Ishikawa (cell line): ENCODE data around the gene MUSTN1.

Experiments
- CEBPB ChIP-seq: IDR thresholded peaks from 2 replicates; pipeline ENCODE4 v1.6.1; 2012
- CREB1 ChIP-seq: IDR thresholded peaks from 2 replicates; pipeline ENCODE4 v1.6.1; 2012; ENCODE audit warnings: low read depth
- EGR1 ChIP-seq: IDR thresholded peaks from 2 replicates; pipeline ENCODE4 v1.6.1; 2012
- EP300 ChIP-seq: IDR thresholded peaks from 2 replicates; pipeline ENCODE4 v1.6.1; 2012; ENCODE audit warnings: borderline replicate concordance
- MAX ChIP-seq: IDR thresholded peaks from 2 replicates; pipeline ENCODE4 v1.6.1; 2012
- RAD21 ChIP-seq: IDR thresholded peaks from 2 replicates; pipeline ENCODE4 v1.6.1; 2012; ENCODE audit warnings: low read depth
- TAF1 ChIP-seq: IDR thresholded peaks from 2 replicates; pipeline ENCODE4 v1.6.1; 2012; ENCODE audit warnings: low read depth, mild to moderate bottlenecking
- TCF12 ChIP-seq: IDR thresholded peaks from 2 replicates; pipeline ENCODE4 v1.6.1; 2012; ENCODE audit warnings: low read depth
- TEAD4 ChIP-seq: IDR thresholded peaks from 2 replicates; pipeline ENCODE4 v1.6.1; 2012
- YY1 ChIP-seq: IDR thresholded peaks from 2 replicates; pipeline ENCODE4 v1.6.1; 2012; ENCODE audit warnings: low read depth
- TF ChIP-seq, protein P1 (sequence below): IDR thresholded peaks from 2 replicates; pipeline ENCODE4 v1.6.1; 2012; ENCODE audit warnings: low read depth, mild to moderate bottlenecking
- TF ChIP-seq, protein P2 (sequence below): IDR thresholded peaks from 2 replicates; pipeline ENCODE4 v1.6.1; 2012

GRCh38 chr3:52790741-52791140 lies 44.1 kb downstream of the MUSTN1 start:
- TF ChIP-seq CREB1 = no peak
- TF ChIP-seq MAX = no peak
- TF ChIP-seq CEBPB = no peak
- TF ChIP-seq, protein P1, sequence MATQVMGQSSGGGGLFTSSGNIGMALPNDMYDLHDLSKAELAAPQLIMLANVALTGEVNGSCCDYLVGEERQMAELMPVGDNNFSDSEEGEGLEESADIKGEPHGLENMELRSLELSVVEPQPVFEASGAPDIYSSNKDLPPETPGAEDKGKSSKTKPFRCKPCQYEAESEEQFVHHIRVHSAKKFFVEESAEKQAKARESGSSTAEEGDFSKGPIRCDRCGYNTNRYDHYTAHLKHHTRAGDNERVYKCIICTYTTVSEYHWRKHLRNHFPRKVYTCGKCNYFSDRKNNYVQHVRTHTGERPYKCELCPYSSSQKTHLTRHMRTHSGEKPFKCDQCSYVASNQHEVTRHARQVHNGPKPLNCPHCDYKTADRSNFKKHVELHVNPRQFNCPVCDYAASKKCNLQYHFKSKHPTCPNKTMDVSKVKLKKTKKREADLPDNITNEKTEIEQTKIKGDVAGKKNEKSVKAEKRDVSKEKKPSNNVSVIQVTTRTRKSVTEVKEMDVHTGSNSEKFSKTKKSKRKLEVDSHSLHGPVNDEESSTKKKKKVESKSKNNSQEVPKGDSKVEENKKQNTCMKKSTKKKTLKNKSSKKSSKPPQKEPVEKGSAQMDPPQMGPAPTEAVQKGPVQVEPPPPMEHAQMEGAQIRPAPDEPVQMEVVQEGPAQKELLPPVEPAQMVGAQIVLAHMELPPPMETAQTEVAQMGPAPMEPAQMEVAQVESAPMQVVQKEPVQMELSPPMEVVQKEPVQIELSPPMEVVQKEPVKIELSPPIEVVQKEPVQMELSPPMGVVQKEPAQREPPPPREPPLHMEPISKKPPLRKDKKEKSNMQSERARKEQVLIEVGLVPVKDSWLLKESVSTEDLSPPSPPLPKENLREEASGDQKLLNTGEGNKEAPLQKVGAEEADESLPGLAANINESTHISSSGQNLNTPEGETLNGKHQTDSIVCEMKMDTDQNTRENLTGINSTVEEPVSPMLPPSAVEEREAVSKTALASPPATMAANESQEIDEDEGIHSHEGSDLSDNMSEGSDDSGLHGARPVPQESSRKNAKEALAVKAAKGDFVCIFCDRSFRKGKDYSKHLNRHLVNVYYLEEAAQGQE = no peak
- no peak for TF ChIP-seq EP300
- TF ChIP-seq YY1 = no peak
- no peak for TF ChIP-seq RAD21
- no peak for TF ChIP-seq TCF12
- no peak for TF ChIP-seq TEAD4
- no peak for TF ChIP-seq EGR1
- no peak for TF ChIP-seq TAF1
- TF ChIP-seq, protein P2, sequence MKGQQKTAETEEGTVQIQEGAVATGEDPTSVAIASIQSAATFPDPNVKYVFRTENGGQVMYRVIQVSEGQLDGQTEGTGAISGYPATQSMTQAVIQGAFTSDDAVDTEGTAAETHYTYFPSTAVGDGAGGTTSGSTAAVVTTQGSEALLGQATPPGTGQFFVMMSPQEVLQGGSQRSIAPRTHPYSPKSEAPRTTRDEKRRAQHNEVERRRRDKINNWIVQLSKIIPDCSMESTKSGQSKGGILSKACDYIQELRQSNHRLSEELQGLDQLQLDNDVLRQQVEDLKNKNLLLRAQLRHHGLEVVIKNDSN = no peak
